T-helper 2 cell treated with Interferon-gamma antibody and Interleukin-4, amounts not matched to agents 100 ng/mL and 5 ng/mL, for 36 hours (primary cell): ENCODE measurements around the gene CLECL1. TPM values are rescaled to one million over a fixed set of nuclear protein-coding genes. Genes with fewer than 3 reads are reported as not detected.

Experiments
- intact Hi-C: fragments of 100-400 bp; cut with micrococcal nuclease; formaldehyde crosslinking; loops from one replicate; pipeline ENCODE4 v1.15.1; 2023
- total RNA-seq: library from RNA; stranded (reverse); gene quantifications from 2 replicates; pipeline ENCODE4 v1.2.3, GENCODE V29; 2022

CLECL1 gene
- 6.5 and 7.2 TPM in 2 replicates for total RNA-seq

- intact Hi-C loops: loop anchor here (1.0 to 2.0 kb wide), 2 partner anchors 8 to 62 kb away; no protein-coding TSS in a partner anchor
Measured at GRCh38 chr12:9732921-9733461, at the start of gene CLECL1. Gene CLECL1, minus strand, starts transcription at chr12:9733097.

- intact Hi-C loops: no loop called here
Measured at GRCh38 chr12:9781360-9781759, 48.5 kb upstream of the CLECL1 start.

- intact Hi-C loops: no loop called here
Measured at GRCh38 chr12:9779209-9779608, 46.3 kb upstream of the CLECL1 start.

GRCh38 chr12:9776781-9777180 lies 43.9 kb upstream of the CLECL1 start:
- intact Hi-C loops: loop anchor here (1.0 kb wide), 1 partner anchor 18 kb away; no protein-coding TSS in a partner anchor

GRCh38 chr12:9773216-9773877 lies 40.5 kb upstream of the CLECL1 start:
- intact Hi-C loops: loop anchor here (2.0 kb wide), 1 partner anchor 19 kb away; no protein-coding TSS in a partner anchor

GRCh38 chr12:9763025-9763424 lies 30.1 kb upstream of the CLECL1 start:
- intact Hi-C loops: no loop called here

- intact Hi-C loops: no loop called here
Measured at GRCh38 chr12:9762369-9762768, 29.5 kb upstream of the CLECL1 start.

- intact Hi-C loops: no loop called here
Measured at GRCh38 chr12:9761419-9761781, 28.5 kb upstream of the CLECL1 start.

- intact Hi-C loops: loop anchor here (1.0 kb wide), 4 partner anchors 10 to 113 kb away; partner anchors contain the start of gene CLEC2B
Measured at GRCh38 chr12:9760699-9761418, 28.0 kb upstream of the CLECL1 start, which contains the start of gene CD69. Gene CD69, minus strand, starts transcription at chr12:9760901. Its CDS starts 81 bp downstream, at chr12:9760820.

- intact Hi-C loops: loop anchor here (1.0 kb wide), 4 partner anchors 9 to 112 kb away; partner anchors contain the start of gene CLEC2B
Measured at GRCh38 chr12:9760120-9760519, 27.2 kb upstream of the CLECL1 start.

GRCh38 chr12:9759694-9760093 lies 26.8 kb upstream of the CLECL1 start:
- intact Hi-C loops: loop anchor here (1.0 kb wide), 4 partner anchors 8 to 111 kb away; partner anchors contain the start of gene CLEC2B

- intact Hi-C loops: no loop called here
Measured at GRCh38 chr12:9758119-9758518, 25.2 kb upstream of the CLECL1 start.

GRCh38 chr12:9757433-9758025 lies 24.6 kb upstream of the CLECL1 start:
- intact Hi-C loops: loop anchor here (1.0 kb wide), 1 partner anchor 15 kb away; no protein-coding TSS in a partner anchor

- intact Hi-C loops: loop anchor here (1.0 kb wide), 1 partner anchor 14 kb away; no protein-coding TSS in a partner anchor
Measured at GRCh38 chr12:9756706-9757105, 23.8 kb upstream of the CLECL1 start.

- intact Hi-C loops: no loop called here
Measured at GRCh38 chr12:9756170-9756569, 23.3 kb upstream of the CLECL1 start.

GRCh38 chr12:9755567-9755966 lies 22.7 kb upstream of the CLECL1 start:
- intact Hi-C loops: no loop called here

GRCh38 chr12:9755035-9755434 lies 22.1 kb upstream of the CLECL1 start:
- intact Hi-C loops: no loop called here

GRCh38 chr12:9754099-9754927 lies 21.4 kb upstream of the CLECL1 start:
- intact Hi-C loops: loop anchor here (5.0 kb wide), 1 partner anchor 193 kb away; no protein-coding TSS in a partner anchor

GRCh38 chr12:9753498-9753897 lies 20.6 kb upstream of the CLECL1 start:
- intact Hi-C loops: loop anchor here (5.0 kb wide), 1 partner anchor 194 kb away; no protein-coding TSS in a partner anchor

- intact Hi-C loops: loop anchor here (5.0 kb wide), 1 partner anchor 194 kb away; no protein-coding TSS in a partner anchor
Measured at GRCh38 chr12:9753073-9753472, 20.2 kb upstream of the CLECL1 start.
